GM12878 (cell line): ENCODE measurements around the gene KRT6C. TPM values are rescaled to one million over a fixed set of nuclear protein-coding genes. Genes with fewer than 3 reads are reported as not detected.

Experiments
- ATAC-seq: fragments of 200-7000 bp; cut with Tn5 transposase; 3 replicates; pipeline ENCODE4 v1.9.1; 2020; ENCODE audit warnings: mild to moderate bottlenecking, moderate library complexity
- BruUV-seq: library from RNA; stranded (reverse); fragments of 400-500 nt; replicated peaks from 2 replicates; lab custom pipeline; 2021; lab: Mats Ljungman, UMichigan
- CTCF ChIA-PET: fragments of 300-600 bp; sonication (Branson Sonifier 250); formaldehyde crosslinking; extraction: SDS; loops from one replicate; lab custom pipeline; 2021; ENCODE audit warnings: inconsistent platforms; lab: Yijun Ruan, JAX
- POLR2A ChIA-PET: fragments of 350-600 bp; formaldehyde crosslinking; extraction: SDS; loops from one replicate; lab custom pipeline; 2021; ENCODE audit warnings: inconsistent platforms; lab: Charles Lee
- RAD21 ChIA-PET: fragments of 300-600 bp; sonication (Branson Sonifier 250); formaldehyde crosslinking; loops from one replicate; lab custom pipeline; 2023; ENCODE audit warnings: antibody characterized with exemption; ENCODE audit not compliant: unreplicated experiment; lab: Charles Lee
- SMC1A ChIA-PET: fragments of 300-600 bp; sonication (Branson Sonifier 250); formaldehyde crosslinking; loops from one replicate; lab custom pipeline; 2023; ENCODE audit not compliant: unreplicated experiment, uncharacterized antibody; lab: Charles Lee
- DNase-seq: peaks from one replicate; pipeline ENCODE4 v3.0.0-alpha.2; 2011; ENCODE audit warnings: low read depth, low spot score
- FAIRE-seq: peaks from 3 replicates; lab custom pipeline; 2011; peaks lifted over from hg19 to GRCh38; lab: Jason Lieb, UNC
- H2AFZ ChIP-seq: 2 replicates; pipeline ENCODE4 v1.6.0; 2011; ENCODE audit warnings: low read depth, low read length, control low read depth; ENCODE audit not compliant: control insufficient read depth
- H3K27ac ChIP-seq: 2 replicates; pipeline ENCODE4 v1.5.1; 2011; ENCODE audit warnings: control low read depth; ENCODE audit not compliant: control insufficient read depth, insufficient read depth
- H3K27me3 ChIP-seq, 2 experiments: replicated peaks in 1 of 2; 2 replicates each; pipeline versions ENCODE4 v1.6.0 to v1.6.1; 2011; ENCODE audit warnings: low read length in 1 of 2; ENCODE audit not compliant: control insufficient read depth in 2 of 2, insufficient read depth in 2 of 2
- H3K36me3 ChIP-seq, 2 experiments: 2 replicates each; pipeline ENCODE4 v1.5.1; 2011; ENCODE audit warnings: low read length in 1 of 2; ENCODE audit not compliant: control insufficient read depth in 2 of 2, insufficient read depth in 2 of 2
- H3K4me1 ChIP-seq: 2 replicates; pipeline ENCODE4 v1.6.1; 2011; ENCODE audit warnings: mild to moderate bottlenecking, low read length, moderate library complexity, mixed read lengths; ENCODE audit not compliant: control insufficient read depth, insufficient read depth
- H3K4me2 ChIP-seq: 2 replicates; pipeline ENCODE4 v1.6.0; 2011; ENCODE audit warnings: control low read depth; ENCODE audit not compliant: control insufficient read depth, insufficient read depth
- H3K4me3 ChIP-seq: fragments of 200-600 bp; sonication (generic); 2 replicates; pipeline ENCODE4 v1.5.1; 2016
- H3K79me2 ChIP-seq: 2 replicates; pipeline ENCODE4 v1.6.0; 2011; ENCODE audit warnings: low read length; ENCODE audit not compliant: control insufficient read depth, insufficient read depth
- H3K9ac ChIP-seq: 2 replicates; pipeline ENCODE4 v1.8.0; 2011; ENCODE audit warnings: low read length, control low read depth, mixed read lengths; ENCODE audit not compliant: control insufficient read depth, insufficient read depth
- H3K9me3 ChIP-seq: replicated peaks from 3 replicates; pipeline ENCODE4 v1.5.1; 2011; ENCODE audit warnings: mild to moderate bottlenecking, low read length; ENCODE audit not compliant: control insufficient read depth, insufficient read depth
- H4K20me1 ChIP-seq: 2 replicates; pipeline ENCODE4 v1.6.0; 2011; ENCODE audit not compliant: control insufficient read depth, insufficient read depth
- ATF2 ChIP-seq: IDR thresholded peaks from 2 replicates; pipeline ENCODE4 v1.6.1; 2012; ENCODE audit warnings: low read length, inconsistent platforms
- ATF3 ChIP-seq: IDR thresholded peaks from 2 replicates; pipeline ENCODE4 v1.6.1; 2011; ENCODE audit warnings: low read depth, mild to moderate bottlenecking, low read length, moderate library complexity, borderline replicate concordance; ENCODE audit errors: extremely low read depth
- CHD4 ChIP-seq: fragments of 200-600 bp; sonication (generic); IDR thresholded peaks from 2 replicates; pipeline ENCODE4 v1.6.1; 2016; ENCODE audit warnings: mild to moderate bottlenecking
- HDAC2 ChIP-seq: fragments of 200-600 bp; sonication (generic); IDR thresholded peaks from 2 replicates; pipeline ENCODE4 v1.6.1; 2017
- KAT2A ChIP-seq: conservative IDR thresholded peaks from 2 replicates; pipeline ENCODE4 v1.6.1; 2011; ENCODE audit warnings: low read depth, low read length; ENCODE audit not compliant: control insufficient read depth
- PAX5 ChIP-seq: IDR thresholded peaks from 2 replicates; pipeline ENCODE4 v1.6.1; 2011; ENCODE audit warnings: low read depth, low read length, borderline replicate concordance
- TCF12 ChIP-seq: IDR thresholded peaks from 2 replicates; pipeline ENCODE4 v1.6.1; 2011; ENCODE audit warnings: low read depth, mild to moderate bottlenecking, low read length
- ZNF217 ChIP-seq: fragments of 450-650 bp; IDR thresholded peaks from 2 replicates; pipeline ENCODE4 v1.6.1; 2017; ENCODE audit warnings: antibody characterized with exemption, mild to moderate bottlenecking
- ZNF24 ChIP-seq: fragments of 450-650 bp; IDR thresholded peaks from 2 replicates; pipeline ENCODE4 v1.6.1; 2017; ENCODE audit warnings: antibody characterized with exemption, mild to moderate bottlenecking
- WGBS: methylation state at CpG from one replicate; pipeline ENCODE4 v1.1.6; 2016; ENCODE audit warnings: low lambda C conversion rate; ENCODE audit not compliant: insufficient replicate concordance, insufficient coverage; ENCODE audit errors: missing lambda C conversion rate; 5-methylcytosine and 5-hydroxymethylcytosine counted together
- in situ Hi-C: fragments of 300-500 bp; cut with MboI; formaldehyde crosslinking; loops from 9 replicates; pipeline ENCODE4 v1.14.3; 2018; ENCODE audit warnings: mixed read lengths
- intact Hi-C: fragments of 100-400 bp; cut with micrococcal nuclease; formaldehyde crosslinking; loops from one replicate; pipeline ENCODE4 v1.14.2; 2022; ENCODE audit not compliant: unreplicated experiment
- polyA plus RNA-seq, 11 experiments: library from polyadenylated mRNA; depleted of rRNA in 4 of 11; unstranded in 6 of 11; stranded (reverse) in 5 of 11; fragments of >200 nt; fragmentation: Nextera tagmentation in 4 of 11; fragmentation: Illumina TruSeq in 1 of 11; extraction: Ambion mirVana in 4 of 11; extraction: Trizol in 1 of 11; gene quantifications; 1 replicate in 1 of 11; 2 replicates in 10 of 11; pipeline versions ENCODE4 v1.2.1 to v1.2.3, GENCODE V29; 2011 to 2016; ENCODE audit warnings: inconsistent platforms in 2 of 11, missing spikeins in 2 of 11, low read depth in 1 of 11
- total RNA-seq, 4 experiments: library from RNA; depleted of rRNA in 3 of 4; stranded (reverse); fragments of >200 nt in 3 of 4; fragmentation: Illumina TruSeq in 1 of 4; extraction: Trizol in 1 of 4; gene quantifications; 2 replicates each; pipeline versions ENCODE4 v1.2.1 to v1.2.3, GENCODE V29; 2013 to 2021

The KRT6C gene
- total and polyA plus RNA-seq, 10 of the 15 experiments (the other 5 are each of a cell fraction or from before 2014, with no cell fraction given) = not detected

- no peak for FAIRE-seq
- no peak overlapping the region for H2AFZ ChIP-seq
- no peak overlapping the region for H3K4me2 ChIP-seq
- intact Hi-C loops = no loop called here
- DNase-seq = no peak
- in situ Hi-C loops = no loop called here
- RAD21 ChIA-PET = no interaction called here
- no peak overlapping the region for H3K27ac ChIP-seq
- TF ChIP-seq CHD4 (no peak), PAX5 (no peak), ATF3 (no peak), ZNF24 (no peak), TCF12 (no peak), ZNF217 (no peak), ATF2 (no peak), HDAC2 (no peak), KAT2A (no peak)
- CTCF ChIA-PET = no interaction called here
- H3K79me2 ChIP-seq = no peaks in the 10 kb centered on the region
- no peaks in the 10 kb centered on the region for H4K20me1 ChIP-seq
- SMC1A ChIA-PET = no interaction called here
- no peaks in the 10 kb centered on the region for H3K36me3 ChIP-seq
- WGBS = 34% methylated on average over 11 of the region's 11 CpGs
- H3K9me3 ChIP-seq = no peaks in the 10 kb centered on the region
- POLR2A ChIA-PET = no interaction called here
- BruUV-seq = no TSS peak
- no peak for ATAC-seq
- no peaks in the 10 kb centered on the region for H3K4me1 ChIP-seq
- no peak overlapping the region for H3K4me3 ChIP-seq
- H3K27me3 ChIP-seq = peaks cover 4% of the 10 kb centered on the region in 2 experiments; a peak in 3 of 4 replicates
- H3K9ac ChIP-seq = no peak overlapping the region
Observed at GRCh38 chr12:52423661-52424500, 49.7 kb downstream of the KRT6C start.
